HG03066 (cell line): ENCODE data around the gene STEEP1.

Experiments used
- ATAC-seq: cut with Tn5 transposase; IDR thresholded peaks from one replicate; pipeline ENCODE4 v1.9.1; 2021; ENCODE audit warnings: low read depth; ENCODE audit not compliant: unreplicated experiment

STEEP1 gene

GRCh38 chrX:119565107-119565663 is at the start of gene STEEP1:
TSS of gene STEEP1 (minus strand) at chrX:119565409. CDS start at chrX:119565355, 54 bp downstream.
- ATAC-seq, result peak; percentile 88

GRCh38 chrX:119614776-119615175 is 49.6 kb upstream of the STEEP1 start:
- no peak for ATAC-seq

- ATAC-seq, result no peak
Observed at GRCh38 chrX:119607018-119607389, 41.8 kb upstream of the STEEP1 start.

GRCh38 chrX:119606280-119607017 is 41.2 kb upstream of the STEEP1 start, which contains the start of gene NKRF:
TSS of gene NKRF (minus strand) at chrX:119606424.
- peak; percentile 74 for ATAC-seq

- ATAC-seq, result peak; percentile 34
Observed at GRCh38 chrX:119605464-119606279, 40.5 kb upstream of the STEEP1 start.

GRCh38 chrX:119604766-119605463 is 39.7 kb upstream of the STEEP1 start:
- ATAC-seq, result no peak

DNA sequence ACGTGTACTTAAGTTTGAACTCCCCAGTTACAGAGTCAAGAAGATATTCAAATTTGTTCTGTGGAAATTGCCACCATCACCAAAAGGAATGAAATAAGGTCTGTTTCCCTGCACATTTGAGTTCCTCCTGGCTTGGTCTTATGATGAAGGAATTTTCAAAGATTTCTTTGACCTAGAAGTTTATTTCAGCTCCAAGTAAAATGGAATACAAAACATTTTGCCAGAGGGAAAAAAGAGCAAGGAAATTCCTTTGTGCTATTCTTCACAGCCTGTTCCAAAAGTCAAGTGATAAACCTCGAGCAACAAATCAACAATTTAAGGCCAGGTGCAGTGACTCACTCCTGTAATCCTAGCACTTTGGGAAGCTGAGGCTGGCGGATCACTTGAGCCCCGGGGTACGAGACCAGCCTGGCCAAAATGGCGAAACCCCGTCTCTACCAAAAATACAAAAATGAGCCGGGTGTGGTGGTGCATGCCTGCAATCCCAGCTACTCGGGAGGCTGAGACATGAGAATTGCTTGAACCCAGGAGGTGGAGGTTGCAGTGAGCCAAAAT is 37.6 kb upstream of the STEEP1 start:
- ATAC-seq, result no peak

- ATAC-seq, result no peak
Observed at GRCh38 chrX:119589810-119590209, 24.6 kb upstream of the STEEP1 start.

DNA sequence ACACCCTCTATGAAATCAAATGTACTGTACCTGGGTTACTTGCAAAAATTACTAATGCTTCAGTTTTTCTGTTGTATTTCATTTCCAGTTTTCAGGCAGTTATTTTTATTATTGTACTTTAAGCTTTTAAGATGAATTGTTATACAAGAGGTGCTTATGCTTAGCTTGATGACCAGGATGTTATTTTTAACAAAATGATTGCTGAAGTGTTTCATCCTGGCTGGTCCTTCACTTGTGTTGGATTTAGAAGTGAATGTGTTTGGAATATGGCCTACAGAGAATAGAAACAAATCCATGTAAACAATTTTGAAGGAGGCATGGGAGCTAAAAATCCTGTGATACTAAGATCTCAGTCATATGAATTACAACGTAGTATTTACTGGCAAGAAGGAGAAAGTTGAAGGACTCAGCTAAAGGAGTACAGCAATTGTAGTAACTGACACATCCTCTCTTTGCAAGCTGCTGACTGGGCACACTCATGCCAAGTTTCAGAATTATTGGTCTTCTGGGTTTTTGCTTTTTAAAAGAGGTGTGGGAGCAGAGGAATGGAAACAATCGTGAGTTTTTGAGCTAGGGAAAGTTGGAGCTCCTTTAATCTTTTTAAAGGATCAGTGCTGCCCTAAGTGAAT is 18.3 kb upstream of the STEEP1 start:
- ATAC-seq, result no peak

GRCh38 chrX:119579414-119579813 is 14.2 kb upstream of the STEEP1 start:
- ATAC-seq, result no peak

DNA sequence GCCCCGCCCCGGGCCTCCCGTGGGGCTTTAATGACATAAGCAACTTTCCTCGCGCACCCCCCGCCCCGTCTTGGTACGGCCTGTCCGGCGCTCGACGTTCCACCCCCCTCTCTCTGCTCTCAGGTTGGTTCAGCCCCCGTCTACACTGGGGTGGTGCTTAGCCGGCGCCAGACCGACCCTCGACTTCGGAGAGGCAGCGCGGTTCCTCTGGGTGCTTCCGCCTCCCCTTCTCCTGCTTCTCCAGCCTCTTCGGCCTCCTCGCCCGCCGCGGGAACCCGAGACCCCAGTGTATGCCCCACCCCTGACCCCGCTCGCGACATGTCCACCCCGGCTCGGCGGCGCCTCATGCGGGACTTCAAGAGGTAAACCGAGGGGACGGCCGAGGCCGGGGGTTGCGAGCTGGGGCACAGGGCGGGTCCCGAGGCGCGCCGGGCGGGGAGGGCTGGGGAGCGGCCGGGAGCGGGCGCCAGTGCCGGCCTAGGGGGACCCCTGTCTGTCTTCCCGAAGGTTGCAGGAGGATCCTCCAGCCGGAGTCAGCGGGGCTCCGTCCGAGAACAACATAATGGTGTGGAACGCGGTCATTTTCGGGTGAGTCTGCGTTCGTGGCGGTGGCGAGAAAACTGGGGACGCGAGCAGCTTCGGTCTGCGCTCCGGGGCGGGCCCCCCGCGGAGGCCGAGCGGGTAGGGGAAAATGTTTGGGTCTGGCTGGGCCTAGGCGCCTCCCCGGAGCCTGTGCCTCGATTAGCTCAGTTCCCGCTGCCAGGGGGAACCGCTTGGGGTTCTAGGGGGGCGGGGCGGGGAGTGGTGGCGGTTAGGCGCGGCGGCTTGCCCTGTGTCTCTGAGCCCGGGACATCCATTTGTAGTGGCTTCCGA is 9.4 kb upstream of the STEEP1 start, which contains the start of gene UBE2A:
Gene UBE2A, plus strand, starts transcription at position 170 of the 873 bp plus-strand sequence. Its CDS starts 149 bp downstream, at position 319.
- ATAC-seq, result peak; percentile 80

- peak; percentile 11 for ATAC-seq
Observed at GRCh38 chrX:119573840-119574393, 8.7 kb upstream of the STEEP1 start.

- no peak for ATAC-seq
Observed at GRCh38 chrX:119573222-119573621, 8.0 kb upstream of the STEEP1 start.

DNA sequence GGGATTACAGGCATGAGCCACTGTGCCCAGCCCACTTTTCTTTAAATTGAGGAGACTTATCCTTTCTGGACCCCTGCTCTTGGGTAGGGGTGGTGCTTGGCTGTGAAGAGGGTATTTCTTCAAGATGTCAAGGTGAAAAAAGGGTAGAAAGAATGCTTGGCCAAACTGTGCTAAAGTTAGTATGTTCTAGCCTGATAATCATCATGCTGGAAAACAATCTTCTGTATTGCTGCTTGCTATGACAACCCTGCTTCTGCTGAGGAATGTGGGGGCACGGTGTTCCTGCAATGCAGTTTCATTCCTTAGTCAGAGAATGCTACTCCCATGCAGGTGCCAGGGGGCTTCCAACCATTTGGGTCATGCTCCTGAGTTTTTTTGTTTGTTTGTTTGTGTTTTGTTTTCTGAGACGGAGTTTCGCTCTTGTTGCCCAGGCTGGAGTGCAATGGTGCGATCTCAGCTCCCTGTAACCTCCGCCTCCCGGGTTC is 5.2 kb upstream of the STEEP1 start:
- ATAC-seq, result no peak

DNA sequence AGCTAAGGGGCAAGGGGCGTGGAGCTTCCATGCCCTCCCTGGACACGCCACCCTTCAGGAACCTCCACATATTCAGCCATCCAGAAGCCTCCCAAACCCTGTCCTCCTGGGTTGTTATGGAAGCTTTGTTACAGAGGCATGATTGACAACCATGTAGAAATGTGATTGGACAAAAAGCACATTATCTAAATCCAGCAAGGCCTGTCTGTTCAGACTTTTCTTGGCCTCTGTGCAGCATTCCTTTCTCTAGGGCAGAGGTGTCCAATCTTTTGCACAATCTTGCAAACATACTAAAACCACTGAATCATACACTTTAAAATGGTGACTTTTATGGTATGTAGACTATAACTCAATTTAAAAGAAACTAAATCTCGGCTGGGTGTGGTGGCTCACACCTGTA is 12.7 kb downstream of the STEEP1 start:
- no peak for ATAC-seq

GRCh38 chrX:119549327-119550016 is 15.7 kb downstream of the STEEP1 start:
- no peak for ATAC-seq

GRCh38 chrX:119541188-119541587 is 24.0 kb downstream of the STEEP1 start:
- no peak for ATAC-seq

DNA sequence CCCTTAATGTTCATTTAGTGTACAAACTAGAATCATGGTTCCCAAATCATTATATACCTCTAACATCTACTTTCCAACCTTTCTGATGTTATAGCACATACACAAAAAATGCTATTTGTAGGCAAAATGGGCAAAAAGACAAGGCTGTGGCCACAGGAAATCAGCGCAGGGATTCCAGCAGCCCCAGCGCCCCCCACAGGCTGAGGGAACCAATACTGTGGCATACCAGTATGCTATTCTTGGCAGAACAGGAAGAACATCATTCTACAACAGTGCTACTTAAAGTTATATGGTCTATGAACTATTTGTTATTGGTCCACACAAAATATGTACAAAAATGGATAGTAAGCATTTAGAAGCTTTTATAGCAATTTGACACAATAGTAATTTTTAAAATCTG is 25.3 kb downstream of the STEEP1 start:
- no peak for ATAC-seq
